ENCODE results near the gene MPZL1. TPM values are rescaled to one million over a fixed set of nuclear protein-coding genes. Genes with fewer than 3 reads are reported as not detected.
"Not testable (repeated sequence)": the region's sequence is repeated elsewhere in the genome, so short reads cannot be mapped to it uniquely, and the experiment has no call there.

The MPZL1 gene
- total RNA-seq, 1 experiment from 2014 or later = 123 TPM

DNA sequence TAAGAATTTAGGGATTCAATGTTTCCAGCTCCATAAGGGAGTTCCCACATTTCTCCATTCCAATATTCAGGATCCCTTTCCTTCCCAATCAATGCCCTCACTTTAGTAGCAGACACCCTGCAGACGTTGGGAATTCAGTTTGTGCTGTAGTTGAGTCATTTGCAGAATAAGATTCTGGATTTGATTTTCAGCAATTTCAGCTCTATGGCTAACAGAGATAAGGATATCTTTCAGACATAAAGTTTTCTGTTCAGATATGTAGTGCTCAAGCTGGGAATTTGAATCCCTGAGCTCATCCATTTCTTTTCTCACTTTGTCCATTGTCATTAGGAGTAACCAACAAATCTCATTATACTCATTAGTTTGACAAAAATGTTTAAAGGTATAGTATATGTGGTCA, 13.1 kb downstream of the MPZL1 start:
- in situ Hi-C loops (cut with HindIII; ENCODE audit: low pct_unique_long_range_greater_than_20kb, low sequenced_read_pairs) = no loop called here
- no peak for DNase-seq (ENCODE audit: low read depth, low spot score)

DNA sequence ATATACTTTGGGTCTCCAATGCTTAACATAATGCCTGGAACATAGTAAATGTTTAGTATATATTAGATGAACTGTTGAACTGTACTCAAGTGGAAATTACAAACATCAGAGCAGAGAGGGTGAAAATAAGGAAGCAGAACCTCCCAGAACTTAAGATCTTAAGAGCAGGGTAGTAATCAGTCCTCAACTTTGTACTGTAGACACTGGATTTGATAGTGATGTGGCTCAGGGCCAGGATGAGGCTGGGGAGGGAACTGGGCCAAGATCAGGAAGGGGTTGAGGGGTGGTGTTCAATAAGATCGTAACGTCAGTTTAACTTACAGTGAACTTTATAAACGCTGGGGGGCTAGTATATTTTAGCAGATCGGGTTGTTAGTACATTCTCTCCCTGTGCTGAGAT, 15.4 kb downstream of the MPZL1 start:
- in situ Hi-C loops (cut with HindIII; ENCODE audit: low pct_unique_long_range_greater_than_20kb, low sequenced_read_pairs) = no loop called here
- no peak for DNase-seq (ENCODE audit: low read depth, low spot score)

DNA sequence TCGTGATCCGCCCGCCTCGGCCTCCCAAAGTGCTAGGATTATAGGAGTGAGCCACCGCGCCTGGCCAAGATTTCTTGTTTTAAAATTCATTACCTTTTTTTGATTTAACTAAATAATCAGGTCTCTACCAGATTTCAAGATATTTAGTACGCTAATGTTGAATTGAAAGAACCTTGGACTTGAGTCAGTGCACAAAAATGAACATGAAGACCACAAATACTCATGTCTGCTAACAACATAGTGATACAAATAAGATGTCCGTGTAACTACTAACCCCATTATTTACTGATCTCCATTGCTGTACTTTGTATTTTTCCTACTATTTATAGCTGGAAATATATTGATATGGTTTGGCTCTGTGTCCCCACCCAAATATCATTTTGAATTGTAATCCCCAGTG, 16.4 kb downstream of the MPZL1 start:
- in situ Hi-C loops (cut with HindIII; ENCODE audit: low pct_unique_long_range_greater_than_20kb, low sequenced_read_pairs) = no loop called here
- DNase-seq (ENCODE audit: low read depth, low spot score) = no peak

DNA sequence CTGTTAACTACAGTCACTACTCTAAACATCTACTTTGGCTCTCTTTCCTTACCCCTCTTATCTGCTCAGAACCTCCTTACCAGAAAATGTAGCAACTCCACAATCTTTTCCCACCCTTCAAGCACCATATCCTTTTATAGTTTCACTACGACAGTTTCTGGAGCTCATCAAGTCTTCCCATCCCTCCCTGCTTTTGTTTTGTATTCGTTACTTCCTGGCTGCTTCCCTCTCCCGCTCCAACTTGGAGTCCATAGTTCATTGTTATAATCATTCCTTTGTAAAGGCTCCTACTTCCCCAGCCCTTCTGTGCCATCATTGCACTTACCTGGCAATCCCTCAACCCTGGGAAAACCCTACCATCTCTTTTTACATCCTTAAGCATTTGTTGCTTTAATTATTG, 18.0 kb downstream of the MPZL1 start:
- in situ Hi-C loops (cut with HindIII; ENCODE audit: low pct_unique_long_range_greater_than_20kb, low sequenced_read_pairs) = no loop called here
- DNase-seq (ENCODE audit: low read depth, low spot score) = no peak

DNA sequence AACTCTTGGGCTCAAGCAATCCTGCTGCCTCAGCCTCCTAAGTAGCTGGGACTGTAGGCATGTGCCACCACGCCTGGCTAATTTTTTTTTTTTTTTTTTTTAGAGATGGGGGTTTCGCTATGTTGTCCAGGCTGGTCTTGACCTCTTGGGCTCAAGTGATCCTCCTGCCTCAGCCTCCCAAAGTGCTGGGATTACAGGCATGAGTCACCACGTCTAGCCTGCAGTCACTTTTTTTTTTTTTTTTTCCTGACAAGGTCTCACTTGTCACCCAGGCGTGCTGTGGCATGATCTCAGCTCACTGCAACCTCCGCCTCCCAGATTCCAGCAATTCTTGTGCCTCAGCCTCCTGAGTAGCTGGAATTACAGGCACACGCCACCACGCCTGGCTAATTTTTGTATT, 19.3 kb downstream of the MPZL1 start:
- DNase-seq (ENCODE audit: low read depth, low spot score); in situ Hi-C loops (cut with HindIII; ENCODE audit: low pct_unique_long_range_greater_than_20kb, low sequenced_read_pairs): not testable (repeated sequence)

DNA sequence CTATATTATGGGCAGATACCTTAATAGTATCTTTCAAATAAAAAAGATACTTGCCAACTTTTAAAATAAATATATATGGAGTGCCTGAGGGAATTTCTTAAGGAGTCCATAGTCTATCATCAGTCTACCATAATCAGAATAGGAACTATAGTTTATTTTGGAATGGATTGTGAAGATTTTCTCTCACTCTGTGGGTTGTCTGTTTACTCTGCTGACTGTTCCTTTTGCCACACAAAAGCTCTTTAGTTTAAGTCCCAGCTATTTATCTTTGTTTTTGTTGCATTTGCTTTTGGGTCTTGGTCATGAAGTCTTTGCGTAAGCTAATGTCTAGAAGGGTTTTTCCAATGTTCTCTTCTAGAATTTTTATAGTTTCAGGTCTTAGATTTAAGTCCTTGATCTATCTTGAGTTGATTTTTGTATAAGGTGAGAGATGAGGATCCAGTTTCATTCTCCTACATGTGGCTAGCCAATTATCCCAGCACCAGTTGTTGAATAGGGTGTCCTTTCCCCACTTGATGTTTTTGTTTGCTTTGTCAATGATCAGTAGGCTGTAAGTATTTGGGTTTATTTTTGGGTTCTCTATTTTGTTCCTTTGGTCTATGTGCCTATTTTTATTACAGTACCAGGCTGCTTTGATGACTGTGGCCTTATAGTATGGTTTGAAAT, 20.7 kb downstream of the MPZL1 start:
- DNase-seq (ENCODE audit: low read depth, low spot score) = peak; percentile 66
- in situ Hi-C loops (cut with HindIII; ENCODE audit: low pct_unique_long_range_greater_than_20kb, low sequenced_read_pairs) = not testable (repeated sequence)

DNA sequence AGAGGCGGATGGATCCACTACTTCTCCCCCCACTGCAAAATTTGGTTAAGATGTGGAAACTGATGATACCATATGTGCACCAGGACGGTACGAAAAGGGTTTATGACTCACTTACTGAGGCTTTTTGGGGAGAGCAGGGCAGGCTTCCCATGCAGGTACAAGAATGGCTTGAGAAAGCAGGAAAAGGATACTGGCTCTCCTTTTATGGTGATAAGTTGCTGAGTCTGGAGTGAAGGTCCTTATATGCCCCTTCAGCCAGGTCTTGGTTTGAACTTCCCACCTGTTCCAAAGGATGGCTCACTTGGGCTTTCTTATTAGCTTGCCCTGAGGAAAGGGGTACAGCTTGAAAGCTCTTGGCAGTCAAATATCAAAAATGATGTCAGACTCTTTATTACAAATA, 23.1 kb downstream of the MPZL1 start:
- in situ Hi-C loops (cut with HindIII; ENCODE audit: low pct_unique_long_range_greater_than_20kb, low sequenced_read_pairs) = no loop called here

DNA sequence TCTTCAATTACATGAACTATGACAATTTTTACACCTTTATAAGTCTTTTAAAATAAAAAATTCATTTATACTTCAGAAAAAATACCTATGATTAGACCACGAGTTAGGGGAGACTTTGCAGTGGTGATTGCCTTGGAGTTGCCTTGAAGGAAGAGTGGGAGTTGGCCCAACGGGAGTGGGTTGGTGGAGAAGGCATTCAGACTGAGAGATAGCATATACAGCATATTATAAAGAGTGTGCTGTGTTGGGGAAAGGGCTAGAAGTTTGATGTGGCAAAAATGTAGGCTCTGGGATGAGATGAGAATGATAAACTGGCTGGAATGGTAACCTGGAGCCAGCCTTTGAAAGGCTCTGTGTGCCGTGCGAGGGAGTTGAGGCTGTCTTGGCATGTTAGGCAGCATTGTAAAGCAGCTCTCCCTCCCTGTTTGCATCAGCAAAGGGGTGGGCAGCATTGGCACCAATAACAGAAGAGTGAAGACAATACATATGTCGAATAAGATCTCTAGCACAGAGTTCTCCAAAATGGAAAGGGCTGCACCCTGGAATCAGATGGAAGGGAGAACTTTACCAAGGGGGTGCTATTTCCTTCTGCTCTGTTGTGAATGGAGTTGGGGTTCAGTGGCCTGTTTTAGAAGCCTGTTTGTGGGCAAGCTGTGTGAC, 24.4 kb downstream of the MPZL1 start:
- in situ Hi-C loops (cut with HindIII; ENCODE audit: low pct_unique_long_range_greater_than_20kb, low sequenced_read_pairs) = no loop called here
- peak; percentile 44 for DNase-seq (ENCODE audit: low read depth, low spot score)

More for the DNA sequence above, 23.1 kb downstream of the MPZL1 start:
- DNase-seq (ENCODE audit: low read depth, low spot score) = no peak

DNA sequence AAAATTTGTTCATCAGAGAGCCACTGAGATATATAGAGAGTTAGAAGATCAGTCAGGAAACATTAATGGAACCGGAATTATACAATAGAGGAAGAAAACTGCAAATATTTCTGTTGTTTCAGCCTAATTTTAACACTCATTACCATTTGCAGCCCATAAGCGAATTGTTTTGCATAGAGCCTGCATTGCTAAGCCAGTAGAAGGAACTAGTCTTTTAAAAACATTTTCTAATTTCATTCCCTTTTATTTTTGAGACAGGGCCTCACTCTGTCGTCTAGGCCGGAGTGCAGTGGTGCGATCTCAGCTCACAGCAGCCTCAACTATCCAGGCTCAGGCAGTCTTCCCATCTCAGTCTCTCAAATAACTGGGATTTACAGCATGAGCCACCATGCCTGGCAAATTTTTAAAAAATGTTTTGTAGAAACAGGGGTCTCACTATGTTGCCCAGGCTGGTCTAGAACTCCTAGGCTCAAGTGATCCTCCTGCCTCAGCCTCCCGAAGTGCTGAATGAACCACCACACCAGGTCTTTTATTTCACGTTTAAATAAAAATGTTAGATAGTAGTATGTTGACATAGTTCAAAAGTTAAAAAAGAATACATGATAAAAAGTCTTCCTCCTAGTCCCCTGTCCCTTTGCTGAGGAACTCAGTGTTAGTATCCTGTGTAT, 25.3 kb downstream of the MPZL1 start:
- in situ Hi-C loops (cut with HindIII; ENCODE audit: low pct_unique_long_range_greater_than_20kb, low sequenced_read_pairs) = no loop called here
- no peak for DNase-seq (ENCODE audit: low read depth, low spot score)

DNA sequence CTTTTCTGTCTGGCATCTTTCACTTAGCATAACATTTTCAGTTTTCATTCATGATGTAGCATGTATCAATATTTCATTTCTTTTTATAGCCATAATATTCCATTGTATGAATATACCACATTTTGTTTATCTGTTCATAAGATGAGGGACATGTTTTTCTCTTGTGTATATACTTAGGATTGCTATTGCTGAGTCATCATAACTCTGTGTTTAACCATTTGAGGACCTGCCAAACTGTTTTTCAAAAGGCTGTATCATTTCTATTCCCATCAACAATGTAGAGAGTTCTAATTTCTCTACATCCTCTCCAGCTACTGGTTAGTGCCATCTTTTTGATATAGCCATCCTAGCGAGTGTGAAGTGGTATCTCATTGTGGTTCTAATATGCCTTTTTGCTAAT, 26.2 kb downstream of the MPZL1 start:
- in situ Hi-C loops (cut with HindIII; ENCODE audit: low pct_unique_long_range_greater_than_20kb, low sequenced_read_pairs) = no loop called here
- no peak for DNase-seq (ENCODE audit: low read depth, low spot score)

DNA sequence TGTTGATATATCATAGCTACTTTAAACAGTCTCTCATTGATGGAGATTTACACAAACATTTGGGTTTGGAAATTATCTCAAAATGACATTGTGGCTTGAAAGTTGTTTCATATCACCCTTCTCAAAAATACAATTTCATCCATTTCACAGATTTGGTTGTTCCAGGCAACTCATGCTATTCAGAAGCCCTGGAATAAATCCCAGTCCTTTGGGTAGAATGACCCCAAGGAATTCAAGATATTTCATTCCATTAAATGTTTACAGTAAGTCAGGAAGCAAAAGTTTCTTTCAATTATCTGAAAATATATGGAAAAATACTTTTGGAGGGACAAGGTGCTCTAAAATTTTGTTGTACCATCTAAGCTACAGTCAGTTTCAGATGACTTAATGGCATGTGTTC, 27.1 kb downstream of the MPZL1 start:
- in situ Hi-C loops (cut with HindIII; ENCODE audit: low pct_unique_long_range_greater_than_20kb, low sequenced_read_pairs) = no loop called here
- no peak for DNase-seq (ENCODE audit: low read depth, low spot score)

DNA sequence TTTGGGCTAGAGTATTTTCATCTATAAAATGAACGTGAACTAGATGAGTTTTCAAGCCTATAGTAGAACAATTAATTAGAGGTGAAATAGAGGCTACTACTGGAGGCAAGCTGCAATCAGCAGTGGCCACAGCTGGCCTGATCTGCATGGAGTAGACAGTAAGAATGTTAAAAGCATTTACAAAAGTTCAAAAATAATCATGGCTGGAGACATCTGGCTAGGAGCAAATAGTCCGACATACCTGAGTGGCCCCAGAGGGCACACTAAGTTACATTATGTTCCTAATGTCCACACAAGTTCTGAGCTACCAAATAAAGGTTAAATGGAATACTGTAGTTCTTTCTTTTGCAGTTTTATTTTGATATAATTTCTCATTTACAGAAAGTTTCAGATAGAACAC, 28.0 kb downstream of the MPZL1 start:
- DNase-seq (ENCODE audit: low read depth, low spot score) = no peak
- in situ Hi-C loops (cut with HindIII; ENCODE audit: low pct_unique_long_range_greater_than_20kb, low sequenced_read_pairs) = no loop called here

DNA sequence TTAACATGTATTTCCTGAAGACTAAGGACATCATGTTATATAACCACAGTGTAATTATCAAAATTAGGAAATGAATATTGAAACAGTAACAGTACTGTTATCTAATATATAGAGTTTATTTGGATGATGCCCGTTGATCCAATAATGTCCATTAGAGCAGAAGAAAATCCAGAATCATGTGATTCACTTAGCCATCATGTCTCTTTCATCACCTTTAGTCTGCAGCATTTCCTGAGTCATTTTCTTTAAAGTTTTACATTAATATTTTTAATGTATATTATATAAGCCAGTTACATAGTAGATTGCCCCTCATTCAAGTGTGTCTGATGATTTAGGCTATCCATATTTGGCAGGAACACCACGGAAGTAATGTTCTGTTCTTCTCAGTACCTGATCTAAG, 28.9 kb downstream of the MPZL1 start:
- in situ Hi-C loops (cut with HindIII; ENCODE audit: low pct_unique_long_range_greater_than_20kb, low sequenced_read_pairs) = no loop called here
- no peak for DNase-seq (ENCODE audit: low read depth, low spot score)

DNA sequence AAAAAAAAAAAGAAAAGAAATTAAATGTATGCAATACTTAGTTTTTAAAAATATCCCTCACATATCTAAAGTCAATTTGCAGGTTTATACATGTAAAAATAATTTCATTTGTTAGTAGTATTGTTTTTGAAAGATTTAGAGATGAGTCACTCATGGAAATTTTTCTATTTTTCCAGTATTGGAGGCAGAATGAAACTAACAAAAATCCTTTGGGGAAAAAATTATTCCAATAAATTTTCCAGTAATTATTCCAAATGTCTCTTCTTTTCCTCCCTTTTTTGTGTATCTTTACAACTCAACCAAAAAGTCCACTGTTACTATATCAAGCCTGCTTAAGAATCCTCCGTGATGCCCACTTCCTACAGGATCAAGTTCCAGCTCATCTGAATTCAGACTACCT, 29.9 kb downstream of the MPZL1 start:
- in situ Hi-C loops (cut with HindIII; ENCODE audit: low pct_unique_long_range_greater_than_20kb, low sequenced_read_pairs) = no loop called here
- no peak for DNase-seq (ENCODE audit: low read depth, low spot score)

DNA sequence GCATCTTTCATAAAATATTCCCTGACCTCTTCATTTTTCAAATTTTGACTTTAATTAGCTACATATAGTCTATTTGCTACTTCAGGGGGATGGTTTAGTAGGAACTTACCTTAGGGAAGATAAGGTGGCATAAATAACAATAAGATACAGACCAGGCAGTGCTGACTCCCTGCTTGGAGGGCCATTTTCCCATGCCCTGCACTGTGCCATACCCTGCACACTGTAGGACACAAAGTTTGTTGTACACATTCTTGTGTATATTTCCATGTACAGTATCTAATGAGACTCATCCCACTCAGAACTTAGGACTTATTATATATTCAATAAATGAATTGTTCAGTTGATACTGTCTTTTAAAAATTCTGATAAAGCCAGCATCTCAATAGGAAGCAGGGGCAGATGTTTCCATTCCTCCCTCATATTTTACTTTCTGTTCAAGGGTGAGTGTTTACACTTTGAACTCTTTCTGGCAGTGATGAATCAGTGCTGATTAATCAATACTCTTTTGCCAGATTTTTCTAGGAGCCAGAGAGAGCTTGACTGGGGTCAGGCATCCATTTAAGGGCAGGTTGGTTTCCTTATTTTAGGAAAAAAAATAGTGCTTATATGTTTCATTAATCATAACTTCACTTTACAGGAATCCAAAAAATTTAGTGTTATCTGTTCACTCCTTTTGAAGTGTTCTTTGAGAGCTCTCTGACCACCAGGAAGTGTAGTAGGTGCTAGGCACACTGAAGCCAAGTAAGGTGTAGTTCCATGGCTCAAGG, 30.6 kb downstream of the MPZL1 start:
- in situ Hi-C loops (cut with HindIII; ENCODE audit: low pct_unique_long_range_greater_than_20kb, low sequenced_read_pairs) = no loop called here
- no peak for DNase-seq (ENCODE audit: low read depth, low spot score)

DNA sequence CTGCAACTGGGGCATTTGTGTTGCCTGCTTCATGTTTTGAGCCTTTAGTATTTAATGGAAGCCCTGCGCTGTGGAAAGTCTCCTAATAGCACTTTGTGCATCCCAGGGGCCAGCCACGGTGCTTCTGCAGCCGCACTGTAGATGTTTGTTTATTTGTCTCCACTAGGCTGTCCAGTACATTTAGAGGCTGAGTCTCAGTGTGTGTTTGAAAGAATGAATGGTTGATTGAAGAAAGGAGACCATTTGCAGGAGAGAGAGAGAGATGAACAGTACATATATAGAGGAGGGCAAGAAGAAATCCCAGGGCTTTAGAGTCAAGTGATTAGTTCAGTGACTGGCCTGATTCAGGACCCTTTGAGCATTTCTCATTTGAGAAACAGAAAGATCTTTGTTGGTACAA, 33.9 kb downstream of the MPZL1 start:
- in situ Hi-C loops (cut with HindIII; ENCODE audit: low pct_unique_long_range_greater_than_20kb, low sequenced_read_pairs) = no loop called here
- DNase-seq (ENCODE audit: low read depth, low spot score) = peak; percentile 97

DNA sequence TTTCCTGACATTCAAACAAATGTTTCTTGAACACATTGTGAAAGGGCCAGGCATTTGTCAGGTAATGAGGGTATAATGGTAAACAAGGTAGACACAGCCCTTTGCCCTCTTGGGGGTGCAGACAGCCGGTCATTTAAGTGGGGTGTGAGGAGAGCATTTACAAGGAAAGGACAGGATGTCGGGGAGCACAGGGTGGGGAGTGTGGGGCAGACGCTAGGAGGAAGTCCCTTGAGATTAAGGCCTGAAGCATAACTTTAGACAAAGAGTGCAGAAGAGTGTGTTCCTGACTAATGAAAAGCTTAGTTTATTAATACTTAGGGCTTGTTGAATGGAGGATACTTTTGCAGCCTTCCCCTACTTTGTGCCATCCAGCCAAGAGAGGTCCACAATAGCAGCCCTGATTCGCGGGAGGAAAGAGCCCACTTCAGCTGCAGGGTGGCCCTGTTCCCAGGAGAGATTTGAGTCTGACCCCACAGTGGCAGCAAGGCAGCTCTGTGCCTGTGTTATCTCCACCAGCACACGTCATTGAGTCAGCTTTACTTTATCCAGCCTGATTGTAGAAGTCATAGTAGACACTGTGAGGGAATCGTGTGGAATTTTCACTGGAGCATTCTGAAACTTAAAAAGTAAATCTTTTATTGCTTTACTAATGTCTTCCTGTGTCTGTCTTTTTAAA, 35.1 kb downstream of the MPZL1 start:
- peak; percentile 26 for DNase-seq (ENCODE audit: low read depth, low spot score)
- in situ Hi-C loops (cut with HindIII; ENCODE audit: low pct_unique_long_range_greater_than_20kb, low sequenced_read_pairs) = no loop called here

Measured in SK-MEL-5 (cell line).